ENCODE measurements around the gene SPATS2L.

SPATS2L gene

DNA sequence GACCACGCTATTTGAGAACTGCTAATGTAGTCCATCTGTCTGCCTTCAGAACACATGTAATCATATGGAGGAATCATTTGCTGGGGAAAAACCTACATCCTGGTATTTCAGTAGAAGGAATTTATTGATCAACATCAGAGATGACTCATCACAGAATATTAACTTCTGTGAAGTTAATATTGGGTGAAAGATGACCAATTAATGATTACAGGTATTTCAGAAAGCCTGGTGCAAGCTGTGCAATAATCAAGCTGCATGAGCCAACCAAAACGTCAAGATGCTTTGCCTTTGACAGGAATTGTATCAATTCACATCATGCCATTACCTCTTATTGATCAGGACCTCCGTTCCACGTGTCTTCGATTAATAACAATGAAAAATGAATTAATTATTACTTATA, 9.4 kb upstream of the SPATS2L start:
- DNase-seq (ENCODE audit: low read depth, low spot score): no peak

DNA sequence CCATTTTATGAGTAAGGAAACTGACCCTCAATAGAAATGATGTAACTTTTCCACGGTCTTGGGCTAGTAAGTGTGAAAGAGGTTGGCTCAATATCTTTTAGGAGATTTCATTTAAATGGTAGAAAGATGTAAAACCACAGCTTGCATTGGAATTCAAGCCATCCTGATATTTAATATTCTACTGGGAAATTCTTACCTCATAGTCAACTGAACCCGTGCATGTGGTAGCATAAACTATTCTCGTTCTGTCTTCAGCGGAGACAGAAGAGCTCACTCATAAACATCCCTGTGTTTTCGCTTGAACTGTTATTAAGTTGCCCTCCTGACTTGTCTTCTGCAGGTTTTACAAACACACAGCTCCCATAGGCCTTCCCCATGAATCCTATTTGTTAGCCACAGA, 8.5 kb upstream of the SPATS2L start:
- DNase-seq (ENCODE audit: low read depth, low spot score): no peak

DNA sequence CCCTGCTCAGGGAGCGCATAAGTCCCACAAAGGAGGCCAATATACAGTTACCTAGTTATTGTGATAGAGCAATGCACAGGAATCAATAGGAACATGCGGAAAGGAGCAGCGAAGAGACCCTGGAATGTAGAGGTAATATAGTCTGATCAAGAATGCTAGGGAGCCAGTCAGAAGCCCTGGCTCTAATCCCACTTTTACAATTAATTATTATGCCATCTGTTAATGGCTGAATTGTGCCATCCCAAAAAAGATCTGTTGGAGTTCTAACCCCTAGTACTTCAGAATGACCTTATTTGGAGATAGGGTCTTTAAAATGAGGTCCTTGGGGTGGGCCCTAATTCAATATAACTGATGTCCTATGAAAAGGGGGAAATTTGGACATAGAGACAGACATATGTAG, 7.7 kb upstream of the SPATS2L start:
- no peak for DNase-seq (ENCODE audit: low read depth, low spot score)

DNA sequence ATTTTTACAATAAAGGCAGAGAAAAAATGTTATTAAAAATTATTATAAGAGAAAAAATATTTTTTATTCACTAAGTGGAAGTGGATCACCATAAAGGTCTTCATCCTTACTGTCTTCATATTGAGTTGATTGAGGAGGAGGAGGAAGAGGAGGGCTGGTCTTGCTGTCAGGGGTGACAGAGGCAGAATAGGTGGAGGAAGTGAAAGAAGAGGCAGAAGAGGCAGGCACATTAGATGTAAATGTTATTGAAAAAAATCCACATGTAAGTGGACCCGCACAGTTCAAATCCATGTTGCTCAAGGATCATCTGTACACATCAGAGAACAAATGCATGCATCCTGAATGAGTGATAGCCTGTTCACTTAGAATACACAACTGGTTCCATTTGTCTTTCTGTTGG, 6.4 kb upstream of the SPATS2L start:
- no peak for DNase-seq (ENCODE audit: low read depth, low spot score)

- no peak for DNase-seq (ENCODE audit: low read depth, low spot score)
Measured at GRCh38 chr2:200300638-200301314, 5.7 kb upstream of the SPATS2L start.

- no peak for DNase-seq (ENCODE audit: low read depth, low spot score)
Measured at GRCh38 chr2:200301953-200302858, 4.3 kb upstream of the SPATS2L start.

DNA sequence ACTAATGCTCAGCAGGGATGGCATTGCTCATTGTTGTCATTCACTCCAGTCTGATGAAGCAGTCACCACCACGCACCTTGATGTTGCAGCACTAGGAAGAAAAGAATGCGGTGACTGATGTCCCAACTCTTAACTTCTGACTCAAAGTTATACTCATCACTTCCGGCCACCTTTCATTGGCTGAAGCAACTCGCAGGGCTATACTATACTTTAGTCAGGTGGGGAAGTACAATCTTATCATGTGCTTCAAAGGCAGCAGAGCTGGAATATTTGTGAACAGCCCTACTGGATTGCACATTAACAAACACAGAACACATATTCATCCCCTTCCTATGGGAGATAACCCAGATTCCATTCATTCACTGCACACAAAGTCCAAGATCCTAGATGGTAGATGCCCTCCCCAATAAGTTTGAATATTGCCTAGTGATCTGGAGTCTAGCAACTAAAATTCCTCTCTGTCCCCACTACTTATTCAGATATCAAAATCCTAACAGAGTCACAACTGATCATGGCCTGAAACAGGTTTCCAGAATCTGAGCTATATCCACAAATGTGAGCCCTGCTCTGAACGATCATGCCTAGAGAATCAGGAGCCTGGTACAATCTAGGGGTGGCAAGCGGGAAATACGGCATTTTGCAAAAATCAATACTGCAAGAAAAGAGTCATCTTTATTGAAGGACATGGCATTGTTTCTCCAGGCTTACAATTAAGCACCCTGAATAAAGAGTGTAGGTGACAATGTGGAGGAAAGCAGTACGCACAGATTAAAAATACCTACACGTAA, 3.4 kb upstream of the SPATS2L start:
- DNase-seq (ENCODE audit: low read depth, low spot score): no peak

GRCh38 chr2:200305797-200306195, 697 bp upstream of the SPATS2L start:
- DNase-seq (ENCODE audit: low read depth, low spot score): no peak

DNA sequence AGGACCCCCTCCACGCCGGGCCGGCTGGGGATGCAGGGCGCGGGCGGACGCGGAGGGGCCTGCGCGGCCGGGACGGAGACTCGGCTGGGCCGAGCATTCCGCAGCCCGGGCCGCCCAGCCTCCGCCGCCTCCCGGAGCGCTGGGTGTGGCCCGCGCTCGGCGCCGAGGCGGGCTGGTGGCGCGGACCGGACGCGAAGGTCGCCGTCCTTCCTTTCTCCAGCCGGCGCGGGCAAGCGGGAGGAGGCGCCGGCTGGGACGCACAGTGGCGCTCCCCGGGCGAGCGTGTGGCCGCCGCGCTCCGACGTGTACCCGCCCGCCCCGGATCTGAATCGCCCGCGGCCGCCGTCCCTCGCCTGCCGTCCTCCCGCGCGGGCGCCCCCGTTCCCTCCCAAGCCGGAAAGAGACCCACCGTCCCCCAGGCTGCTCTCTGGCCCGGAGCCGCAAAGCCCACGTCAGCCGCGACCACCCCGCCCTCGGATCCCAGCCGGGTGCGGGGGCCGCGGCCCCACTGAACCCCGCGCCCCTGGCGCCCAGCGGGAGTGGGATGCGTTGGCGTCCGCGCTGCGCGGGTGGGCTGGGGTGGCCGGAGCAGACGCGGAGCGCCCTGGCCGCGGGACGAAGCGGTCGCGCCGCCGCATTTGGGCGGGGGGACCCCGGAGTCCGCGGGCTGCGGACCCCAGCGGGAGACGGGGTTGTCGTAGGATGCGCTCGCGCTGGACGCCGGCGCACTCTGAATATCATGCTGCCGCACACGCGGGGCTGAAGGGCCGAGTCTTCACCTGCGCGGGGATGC, 634 bp downstream of the SPATS2L start:
- DNase-seq (ENCODE audit: low read depth, low spot score): no peak

- DNase-seq (ENCODE audit: low read depth, low spot score): no peak
Measured at GRCh38 chr2:200307724-200308545, 1.4 kb downstream of the SPATS2L start.

DNA sequence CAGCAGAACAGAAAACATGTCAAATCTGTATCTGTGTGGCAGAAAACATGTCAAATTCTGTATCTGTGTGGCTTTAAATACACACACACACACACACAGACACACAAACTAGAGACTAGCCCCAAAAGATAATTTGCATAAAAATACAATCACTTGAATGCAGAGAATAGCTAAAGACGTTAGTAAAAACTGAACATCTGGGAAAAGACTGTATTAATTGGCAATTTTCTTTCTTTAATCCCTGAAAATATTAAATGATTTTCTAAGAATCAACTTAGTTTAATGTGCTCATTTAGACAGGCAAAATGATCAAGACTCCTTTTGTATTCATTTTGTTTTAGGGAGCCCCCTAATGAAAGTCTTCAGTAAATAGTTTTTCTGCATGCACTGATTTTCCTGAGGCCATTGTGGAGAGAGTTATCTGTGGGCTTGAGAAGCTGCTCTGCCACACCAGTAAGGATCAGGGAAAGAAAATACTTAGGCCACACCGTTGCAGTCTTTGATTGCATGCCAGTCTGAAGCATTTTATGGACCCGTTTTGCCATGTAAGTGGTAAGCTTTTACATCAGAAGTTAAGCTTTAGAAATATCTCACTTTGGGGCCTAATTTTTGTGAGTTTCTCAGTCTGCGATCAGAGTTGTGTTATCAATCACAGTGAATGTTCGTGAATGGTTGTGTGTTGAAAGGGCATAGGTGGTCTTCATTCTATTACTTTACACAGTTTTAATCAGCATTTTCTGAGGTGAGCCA, 2.2 kb downstream of the SPATS2L start:
- DNase-seq (ENCODE audit: low read depth, low spot score): no peak

- DNase-seq (ENCODE audit: low read depth, low spot score): no peak
Measured at GRCh38 chr2:200309296-200310049, 3.0 kb downstream of the SPATS2L start.

GRCh38 chr2:200310545-200310971, 4.1 kb downstream of the SPATS2L start:
- no peak for DNase-seq (ENCODE audit: low read depth, low spot score)

DNA sequence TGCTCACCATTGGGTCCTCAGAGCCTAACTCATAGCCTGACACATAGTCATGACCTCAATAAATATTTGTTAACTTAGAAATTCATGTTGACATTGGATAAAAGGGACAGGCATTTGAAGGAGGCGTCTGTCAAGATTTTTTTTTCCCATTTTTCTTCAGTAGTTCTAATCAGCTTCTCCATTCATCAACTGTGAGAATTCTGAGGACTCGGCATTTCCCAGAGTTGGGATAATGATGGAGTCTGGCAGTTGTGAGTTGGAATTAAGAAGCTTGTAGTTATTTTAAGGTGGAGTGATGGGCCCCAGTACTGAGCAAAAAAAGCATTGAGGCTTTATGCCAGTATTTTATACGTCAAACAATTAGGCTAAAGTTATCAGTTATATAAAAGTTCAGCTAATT, 4.6 kb downstream of the SPATS2L start:
- DNase-seq (ENCODE audit: low read depth, low spot score): no peak

- DNase-seq (ENCODE audit: low read depth, low spot score): no peak
Measured at GRCh38 chr2:200314976-200315567, 8.6 kb downstream of the SPATS2L start.

- no peak for DNase-seq (ENCODE audit: low read depth, low spot score)
Measured at GRCh38 chr2:200317975-200318374, 11.5 kb downstream of the SPATS2L start.

DNA sequence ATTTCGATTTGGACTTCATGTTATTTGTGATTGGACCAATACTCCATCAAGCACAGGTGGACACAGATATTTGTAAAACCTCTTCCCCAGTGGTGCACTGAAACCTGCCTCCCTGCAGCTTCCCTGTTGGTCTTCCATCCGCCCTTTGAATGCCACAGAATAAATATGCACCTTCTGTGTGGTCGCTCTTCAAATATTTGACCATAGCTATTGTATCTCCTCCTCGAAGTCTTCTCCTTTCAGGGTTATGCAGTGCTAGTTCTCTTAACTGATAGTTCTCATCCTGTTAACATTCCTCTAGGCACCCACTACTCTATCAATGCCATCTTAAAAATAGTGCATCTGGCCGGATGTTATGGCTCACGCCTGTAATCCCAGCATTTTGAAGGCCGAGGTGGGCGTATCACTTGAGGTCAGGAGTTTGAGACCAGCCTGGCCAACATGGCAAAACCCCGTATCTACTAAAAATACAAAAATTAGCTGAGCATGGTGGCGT, 12.5 kb downstream of the SPATS2L start:
- DNase-seq (ENCODE audit: low read depth, low spot score): no peak

DNA sequence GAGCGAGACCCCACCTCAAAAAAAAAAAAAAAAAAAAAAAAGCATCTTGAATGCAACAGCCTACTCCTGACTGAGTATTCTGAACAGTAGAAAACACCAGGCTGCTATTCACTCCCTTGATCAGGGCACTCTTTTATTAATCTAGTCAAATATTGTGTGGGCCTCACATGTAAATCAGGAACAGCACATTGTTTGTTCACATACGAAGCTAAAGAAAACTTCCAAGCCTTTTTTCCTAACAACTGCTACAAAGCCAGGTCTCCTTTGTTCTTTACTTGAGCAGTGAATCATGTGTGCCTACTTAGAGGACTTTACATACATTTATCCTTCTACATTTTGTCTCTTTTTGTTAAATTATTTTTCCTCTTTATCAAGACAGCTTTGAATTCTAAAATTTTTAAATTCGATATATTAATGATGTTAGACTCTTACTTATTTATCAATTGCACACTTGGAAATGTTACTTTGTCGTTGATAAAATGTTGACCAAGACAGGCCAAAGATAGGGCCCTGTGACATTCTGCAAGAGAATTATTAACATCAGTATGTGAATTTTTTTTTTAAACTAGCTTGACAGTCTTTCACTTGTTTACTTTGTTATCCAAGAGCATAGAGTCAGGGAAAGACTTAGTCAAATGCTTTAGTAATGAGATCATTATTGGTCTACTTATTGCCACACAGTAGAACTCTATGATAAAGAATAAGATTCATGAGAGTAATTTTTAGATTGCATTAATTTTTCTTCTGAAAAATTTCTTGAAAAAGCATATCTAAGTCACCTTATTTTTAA, 13.2 kb downstream of the SPATS2L start:
- no peak for DNase-seq (ENCODE audit: low read depth, low spot score)

All from brain pericyte (primary cell).